OCI-LY3 (cell line): ENCODE measurements around the gene TGFB3.

Experiments used
- CTCF ChIP-seq: fragments of 200-600, 300-600 bp; sonication (generic); IDR thresholded peaks from 2 replicates; pipeline ENCODE4 v1.5.1; 2014; ENCODE audit warnings: antibody characterized with exemption, low read length, low read depth
- EZH2phosphoT487 ChIP-seq: fragments of 200-600 bp; shearing (Covaris generic); IDR thresholded peaks from 2 replicates; pipeline ENCODE4 v1.6.1; 2018; ENCODE audit warnings: antibody characterized with exemption, mixed run types, low read depth

- TF ChIP-seq CTCF (no peak), EZH2phosphoT487 (no peak)
Observed at GRCh38 chr14:75979648-75980565, 1.9 kb downstream of the TGFB3 start.
